C4-2B (cell line): Measurements from ENCODE around the gene FGF2.

Experiments used
- H3K27ac ChIP-seq: fragments of 450-650 bp; 2 replicates; pipeline ENCODE4 v1.5.1; 2017
- CTCF ChIP-seq: fragments of 450-650 bp; conservative IDR thresholded peaks from 2 replicates; pipeline ENCODE4 v1.5.1; 2017; ENCODE audit warnings: mild to moderate bottlenecking
- ZFX ChIP-seq: fragments of 450-650 bp; IDR thresholded peaks from 2 replicates; pipeline ENCODE4 v1.6.1; 2017

Gene FGF2

GRCh38 chr4:122827258-122827878 lies 737 bp downstream of the FGF2 start:
- no peak overlapping the region for H3K27ac ChIP-seq
- TF ChIP-seq ZFX = no peak
- no peak for TF ChIP-seq CTCF

- no peak overlapping the region for H3K27ac ChIP-seq
These were observed 1.4 kb downstream of the FGF2 start for GRCh38 chr4:122827879-122828601.

GRCh38 chr4:122830426-122831095 lies 3.9 kb downstream of the FGF2 start:
- H3K27ac ChIP-seq = no peak overlapping the region
- TF ChIP-seq CTCF (no peak), ZFX (no peak)

More at GRCh38 chr4:122827879-122828601, 1.4 kb downstream of the FGF2 start:
- TF ChIP-seq ZFX = no peak

GRCh38 chr4:122831515-122832196 lies 5.0 kb downstream of the FGF2 start:
- TF ChIP-seq CTCF (no peak), ZFX (no peak)
- H3K27ac ChIP-seq = no peak overlapping the region

GRCh38 chr4:122832732-122833131 lies 6.1 kb downstream of the FGF2 start:
- TF ChIP-seq CTCF (no peak), ZFX (no peak)
- no peak overlapping the region for H3K27ac ChIP-seq

GRCh38 chr4:122833999-122834398 lies 7.4 kb downstream of the FGF2 start:
- TF ChIP-seq CTCF = no peak
- no peak for TF ChIP-seq ZFX
- H3K27ac ChIP-seq = no peak overlapping the region

GRCh38 chr4:122836941-122837340 lies 10.3 kb downstream of the FGF2 start:
- TF ChIP-seq ZFX = no peak
- no peak for TF ChIP-seq CTCF
- no peak overlapping the region for H3K27ac ChIP-seq
